GM12878 (cell line): ENCODE results near the gene ELK3.

Experiments
- CHD2 ChIP-seq: IDR thresholded peaks from 2 replicates; pipeline ENCODE4 v1.6.1; 2011; ENCODE audit warnings: low read depth, low read length, improper control_type of control experiment, borderline replicate concordance
- CREB1 ChIP-seq: IDR thresholded peaks from 2 replicates; pipeline ENCODE4 v1.6.1; 2012; ENCODE audit warnings: low read depth, mild to moderate bottlenecking, inconsistent platforms
- CTCF ChIP-seq, 3 experiments: IDR thresholded peaks in 2 of 3; conservative IDR thresholded peaks in 1 of 3; 2 replicates each; pipeline ENCODE4 v1.5.1; 2011; ENCODE audit warnings: low read depth in 3 of 3, low read length in 3 of 3, mild to moderate bottlenecking in 3 of 3, control low read depth in 2 of 3, moderate library complexity in 2 of 3, inconsistent platforms in 1 of 3, mixed read lengths in 1 of 3; ENCODE audit not compliant: control insufficient read depth in 2 of 3, insufficient read depth in 1 of 3; ENCODE audit errors: extremely low read depth in 1 of 3
- EED ChIP-seq: sonication (generic); IDR thresholded peaks from 2 replicates; pipeline ENCODE4 v1.6.1; 2016; ENCODE audit warnings: antibody characterized with exemption, low read depth
- JUND ChIP-seq: IDR thresholded peaks from 2 replicates; pipeline ENCODE4 v1.6.1; 2012; ENCODE audit warnings: low read depth, mild to moderate bottlenecking, low read length, improper control_type of control experiment, moderate library complexity
- MYC ChIP-seq: IDR thresholded peaks from 2 replicates; pipeline ENCODE4 v1.6.1; 2011; ENCODE audit warnings: mild to moderate bottlenecking, low read length, moderate library complexity, inconsistent platforms; ENCODE audit not compliant: insufficient read depth, insufficient replicate concordance, insufficient read length, severe bottlenecking
- NR2C1 ChIP-seq: fragments of 450-650 bp; IDR thresholded peaks from 2 replicates; pipeline ENCODE4 v1.6.1; 2017; ENCODE audit warnings: antibody characterized with exemption, mild to moderate bottlenecking, moderate library complexity
- POLR2AphosphoS2 ChIP-seq: IDR thresholded peaks from 2 replicates; pipeline ENCODE4 v1.6.1; 2011; ENCODE audit warnings: low read depth, mild to moderate bottlenecking, low read length, improper control_type of control experiment, moderate library complexity
- YY1 ChIP-seq: IDR thresholded peaks from 2 replicates; pipeline ENCODE4 v1.6.1; 2011; ENCODE audit warnings: low read depth, mild to moderate bottlenecking, low read length

GRCh38 chr12:96246926-96247505 is 52.8 kb downstream of the ELK3 start:
- TF ChIP-seq JUND: no peak
- TF ChIP-seq EED: no peak
- no peak for TF ChIP-seq CTCF (IDR thresholded peaks at IDR 0.05 in 2 of 3, conservative IDR thresholded peaks at IDR 0.05 in 1 of 3; ENCODE audit: control insufficient read depth in 2 of 3, extremely low read depth in 1 of 3, insufficient read depth in 1 of 3, low read depth in 3 of 3, low read length in 3 of 3)
- no peak for TF ChIP-seq CREB1
- TF ChIP-seq YY1: no peak
- no peak for TF ChIP-seq MYC
- TF ChIP-seq CHD2: no peak
- no peak for TF ChIP-seq POLR2AphosphoS2
- no peak for TF ChIP-seq NR2C1
